ENCODE data around the gene MANSC1. TPM values are rescaled to one million over a fixed set of nuclear protein-coding genes. Genes with fewer than 3 reads are reported as not detected.
A peak's percentile ranks its signal among the peaks of the same experiment; 100 is the strongest.

The MANSC1 gene
- polyA plus RNA-seq, 3 donors from 2014 or later, result 0.09 to 0.77 TPM; not detected in 1

DNA sequence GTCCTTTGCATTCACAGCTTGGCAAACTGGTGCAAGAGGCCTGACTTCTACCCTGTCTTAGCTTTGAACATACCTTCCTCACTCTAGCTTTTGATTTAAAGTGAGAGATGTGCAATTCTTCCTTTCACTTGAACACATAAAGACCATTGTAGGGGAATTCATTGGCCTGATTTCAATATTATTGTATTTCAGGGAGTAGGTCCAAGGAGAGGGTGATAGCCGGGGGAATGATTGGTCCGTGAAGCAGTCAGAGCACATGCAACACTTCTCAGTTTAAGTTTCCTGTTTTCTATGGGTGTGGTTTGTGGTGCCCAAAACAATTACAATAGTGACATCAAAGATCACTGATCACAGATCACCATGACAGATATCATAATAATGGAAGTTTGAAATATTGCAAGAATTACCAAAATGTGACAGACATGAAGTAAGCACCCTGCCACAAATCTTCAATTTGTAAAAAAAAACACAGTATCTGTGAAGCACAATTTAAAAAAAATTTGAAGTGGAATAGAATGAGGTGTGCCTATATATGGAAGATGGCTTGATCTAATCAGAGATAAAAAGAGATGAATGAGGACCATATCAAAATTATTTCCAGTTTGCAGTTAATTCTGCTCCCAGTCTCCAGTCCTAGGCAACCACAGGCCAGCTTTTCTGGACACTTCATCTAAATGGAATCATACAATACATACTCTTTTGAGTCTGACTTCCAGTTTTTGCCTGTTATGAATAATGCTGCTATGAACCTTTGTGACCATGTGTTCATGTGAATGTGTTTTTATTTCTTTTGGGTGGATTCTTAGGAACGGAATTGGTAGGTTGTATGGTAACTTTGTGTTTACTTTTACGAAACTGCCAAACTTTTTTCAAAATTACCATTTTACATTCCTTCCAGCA, 30.0 kb upstream of the MANSC1 start:
- Mint-ChIP-seq H3K4me1 (peaks cover 67 to 83% of the 10 kb centered on the region in 2 donors), H3K27me3 (ENCODE audit: low read depth in 3 of 3) (peaks cover 6 to 12% (median 10%) of the 10 kb centered on the region in 3 donors), H3K27ac (peak overlapping the region; percentile 92 to 99 (median 97)), H3K9me3 (no peaks in the 10 kb centered on the region), H3K36me3 (peaks cover 3 to 24% (median 21%) of the 10 kb centered on the region in 3 donors), H3K4me3 (peak overlapping the region; percentile 25 to 69 (median 48))
- DNase-seq, result peak; percentile 85 to 87 (median 87)

GRCh38 chr12:12378616-12379015, 28.6 kb upstream of the MANSC1 start:
- DNase-seq, result no peak
- H3K4me1 Mint-ChIP-seq, result peaks cover 54 to 68% of the 10 kb centered on the region in 2 donors
- peak overlapping the region; percentile 65 to 99 (median 96) for H3K27ac Mint-ChIP-seq
- peak overlapping the region in 2 of 5 donors; percentile 21 to 44 for H3K4me3 Mint-ChIP-seq
- H3K9me3 Mint-ChIP-seq, result no peaks in the 10 kb centered on the region
- peaks cover 6 to 10% (median 7%) of the 10 kb centered on the region in 3 donors for H3K27me3 Mint-ChIP-seq (ENCODE audit: low read depth in 3 of 3)
- peaks cover 3 to 20% (median 18%) of the 10 kb centered on the region in 3 donors for H3K36me3 Mint-ChIP-seq

- Mint-ChIP-seq H3K36me3 (peaks cover 7 to 18% (median 12%) of the 10 kb centered on the region in 3 donors), H3K4me3 (no peak overlapping the region), H3K9me3 (no peaks in the 10 kb centered on the region), H3K27ac (peak overlapping the region in 5 of 6 donors; percentile 65 to 99 (median 84)), H3K4me1 (peaks cover 42 to 51% of the 10 kb centered on the region in 2 donors), H3K27me3 (ENCODE audit: low read depth in 3 of 3) (peaks cover 6 to 10% (median 7%) of the 10 kb centered on the region in 3 donors)
- peak; percentile 70 to 76 (median 73) for DNase-seq
Observed at GRCh38 chr12:12376646-12377448, 26.8 kb upstream of the MANSC1 start.

GRCh38 chr12:12372946-12373722, 23.1 kb upstream of the MANSC1 start:
- Mint-ChIP-seq H3K4me3 (no peak overlapping the region), H3K9me3 (no peaks in the 10 kb centered on the region)
- no peak for DNase-seq

DNA sequence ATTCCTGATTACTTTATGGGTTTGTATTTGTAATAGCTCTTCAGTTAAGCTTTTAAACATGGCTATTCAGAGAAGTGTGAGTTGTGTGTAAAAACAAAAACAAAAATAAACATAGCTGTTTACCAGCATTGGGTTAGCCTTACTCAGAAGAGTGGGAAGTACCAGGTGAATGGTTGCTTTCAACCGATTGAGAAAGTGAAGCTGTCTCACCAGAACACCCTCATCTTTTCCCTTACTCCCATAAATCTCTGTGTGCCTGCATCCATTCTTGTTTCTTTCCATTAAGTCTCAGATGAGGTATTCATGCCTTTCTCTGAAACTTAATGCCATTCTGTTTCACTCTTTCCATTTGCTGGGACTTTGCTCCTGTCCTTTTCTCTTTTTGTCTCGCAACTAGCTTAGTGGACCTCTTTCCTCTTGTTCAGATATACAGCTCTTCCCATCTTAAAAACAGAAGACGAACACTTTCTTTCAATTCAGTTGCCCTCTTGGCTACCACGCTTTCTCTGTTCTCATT, 17.5 kb upstream of the MANSC1 start:
- no peak for DNase-seq
- no peaks in the 10 kb centered on the region for H3K9me3 Mint-ChIP-seq
- H3K27me3 Mint-ChIP-seq (ENCODE audit: low read depth in 3 of 3), result peaks cover 0 to 3% (median 0%) of the 10 kb centered on the region in 3 donors
- peaks cover 35 to 55% of the 10 kb centered on the region in 2 donors for H3K4me1 Mint-ChIP-seq
- peaks cover 4 to 18% (median 10%) of the 10 kb centered on the region in 3 donors for H3K36me3 Mint-ChIP-seq
- H3K27ac Mint-ChIP-seq, result peak overlapping the region; percentile 62 to 79 (median 68)
- peak overlapping the region in 2 of 5 donors; percentile 5 to 24 for H3K4me3 Mint-ChIP-seq

More at GRCh38 chr12:12372946-12373722, 23.1 kb upstream of the MANSC1 start:
- H3K4me1 Mint-ChIP-seq, result peaks cover 17 to 35% of the 10 kb centered on the region in 2 donors
- peaks cover 0 to 2% (median 0%) of the 10 kb centered on the region in 3 donors for H3K27me3 Mint-ChIP-seq (ENCODE audit: low read depth in 3 of 3)
- H3K36me3 Mint-ChIP-seq, result peaks cover 7 to 31% (median 14%) of the 10 kb centered on the region in 3 donors
- peak overlapping the region in 2 of 6 donors; percentile 50 to 71 for H3K27ac Mint-ChIP-seq

DNA sequence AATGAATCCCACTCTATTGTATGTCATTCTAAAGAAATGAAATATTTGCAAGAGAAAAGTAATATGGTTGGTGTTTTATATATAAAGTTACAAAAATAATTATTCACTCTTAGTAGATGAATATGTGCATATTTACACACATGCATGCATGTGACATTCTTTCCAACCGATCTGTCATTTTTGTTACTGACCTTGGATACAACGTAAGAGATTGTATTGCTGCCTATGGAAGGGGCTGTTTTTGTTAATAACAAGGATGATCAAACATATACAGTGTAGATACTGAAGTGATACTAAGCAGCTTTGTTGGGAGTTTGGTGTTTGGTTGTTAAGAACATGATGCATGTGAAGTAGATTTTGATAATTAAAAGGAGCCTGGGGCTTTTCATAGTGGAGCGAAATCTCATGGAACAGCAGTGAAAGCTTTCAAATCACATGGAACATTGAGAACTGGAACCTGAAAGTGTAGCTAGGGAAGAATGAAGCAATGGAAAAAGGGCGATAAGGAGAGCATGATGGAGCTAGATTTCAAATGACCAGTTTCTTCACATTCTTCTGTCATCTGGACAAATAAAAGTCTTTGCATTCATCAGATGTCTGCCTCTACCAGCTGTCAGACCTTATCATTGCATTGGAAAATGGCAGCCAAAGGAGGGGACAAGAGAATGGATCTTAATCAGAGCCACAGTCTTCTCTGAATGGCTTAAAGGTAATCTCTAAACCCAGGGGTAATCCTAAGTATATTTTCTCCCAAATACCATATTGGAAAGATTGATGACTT, 16.8 kb upstream of the MANSC1 start:
- H3K4me1 Mint-ChIP-seq, result peaks cover 35 to 58% of the 10 kb centered on the region in 2 donors

GRCh38 chr12:12365931-12366431, 15.9 kb upstream of the MANSC1 start:
- Mint-ChIP-seq H3K4me1 (peaks cover 38 to 67% of the 10 kb centered on the region in 2 donors), H3K27ac (peak overlapping the region; percentile 64 to 87 (median 80)), H3K9me3 (no peaks in the 10 kb centered on the region), H3K36me3 (peaks cover 4 to 17% (median 10%) of the 10 kb centered on the region in 3 donors), H3K4me3 (peak overlapping the region in 1 of 5 donors; percentile 33), H3K27me3 (ENCODE audit: low read depth in 3 of 3) (peaks cover 0 to 3% (median 0%) of the 10 kb centered on the region in 3 donors)
- DNase-seq, result peak in 1 of 3 donors; percentile 17

More for the DNA sequence above, 16.8 kb upstream of the MANSC1 start:
- DNase-seq, result no peak
- peaks cover 0 to 3% (median 0%) of the 10 kb centered on the region in 3 donors for H3K27me3 Mint-ChIP-seq (ENCODE audit: low read depth in 3 of 3)
- no peak overlapping the region for H3K4me3 Mint-ChIP-seq
- H3K36me3 Mint-ChIP-seq, result peaks cover 4 to 17% (median 10%) of the 10 kb centered on the region in 3 donors
- no peaks in the 10 kb centered on the region for H3K9me3 Mint-ChIP-seq
- peak overlapping the region; percentile 18 to 75 (median 64) for H3K27ac Mint-ChIP-seq

DNA sequence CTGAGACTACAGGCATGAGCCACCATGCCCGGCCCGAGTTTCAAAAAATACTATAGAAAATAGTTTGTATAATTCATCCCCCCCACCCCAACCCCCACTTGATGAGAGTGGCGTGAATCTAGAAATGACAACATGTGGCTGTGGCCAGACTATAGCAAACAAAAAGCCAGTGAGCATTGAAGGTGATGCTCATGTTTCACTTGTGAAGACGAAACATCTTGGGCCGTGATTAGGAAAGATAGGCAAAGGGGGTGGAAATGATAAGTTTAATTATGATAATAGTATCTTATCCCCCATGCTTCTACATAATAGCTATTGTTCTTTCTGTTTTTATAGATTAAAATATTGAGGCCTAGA, 15.4 kb upstream of the MANSC1 start:
- peaks cover 38 to 67% of the 10 kb centered on the region in 2 donors for H3K4me1 Mint-ChIP-seq
- peaks cover 4 to 15% (median 10%) of the 10 kb centered on the region in 3 donors for H3K36me3 Mint-ChIP-seq
- H3K27ac Mint-ChIP-seq, result peak overlapping the region in 5 of 6 donors; percentile 64 to 87 (median 82)
- peaks cover 0 to 3% (median 0%) of the 10 kb centered on the region in 3 donors for H3K27me3 Mint-ChIP-seq (ENCODE audit: low read depth in 3 of 3)
- no peaks in the 10 kb centered on the region for H3K9me3 Mint-ChIP-seq
- DNase-seq, result no peak
- peak overlapping the region in 1 of 5 donors; percentile 33 for H3K4me3 Mint-ChIP-seq

DNA sequence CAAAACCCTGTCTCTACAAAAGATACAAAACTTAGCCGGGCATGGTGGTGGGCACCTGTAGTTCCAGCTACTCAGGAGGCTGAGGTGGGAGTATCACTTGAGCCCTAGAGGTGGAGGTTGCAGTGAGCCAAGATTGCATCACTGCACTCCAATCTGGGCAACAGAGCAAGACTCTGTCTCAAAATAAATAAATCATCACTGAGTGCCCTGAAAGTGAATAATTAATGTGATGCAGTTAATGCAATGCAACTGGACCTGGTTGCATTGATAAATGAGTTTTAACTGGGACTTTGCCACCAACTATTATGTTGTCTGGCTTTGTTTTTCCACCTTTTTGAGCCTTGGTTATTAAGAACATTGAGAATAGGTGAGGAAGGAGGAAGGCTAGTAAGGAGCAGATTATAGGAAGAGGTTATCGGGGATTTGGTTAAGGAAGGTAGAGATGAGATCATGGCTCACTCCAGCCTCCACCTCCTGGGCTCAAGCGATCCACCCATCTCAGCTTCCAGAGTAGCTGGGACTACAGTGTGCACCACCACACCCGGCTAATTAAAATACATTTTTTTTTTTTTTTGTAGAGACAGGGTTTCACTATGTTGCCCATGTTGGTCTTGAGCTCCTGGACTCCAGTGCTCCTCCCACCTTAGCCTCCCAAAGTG, 14.9 kb upstream of the MANSC1 start:
- Mint-ChIP-seq H3K36me3 (peaks cover 4 to 15% (median 10%) of the 10 kb centered on the region in 3 donors), H3K9me3 (no peaks in the 10 kb centered on the region), H3K27ac (peak overlapping the region in 5 of 6 donors; percentile 42 to 87 (median 82)), H3K27me3 (ENCODE audit: low read depth in 3 of 3) (peaks cover 0 to 3% (median 0%) of the 10 kb centered on the region in 3 donors), H3K4me1 (peaks cover 38 to 61% of the 10 kb centered on the region in 2 donors), H3K4me3 (peak overlapping the region in 2 of 5 donors; percentile 24 to 33)
- no peak for DNase-seq

GRCh38 chr12:12358528-12358927, 8.5 kb upstream of the MANSC1 start:
- peak overlapping the region; percentile 89 to 99 (median 92) for H3K4me3 Mint-ChIP-seq
- H3K27ac Mint-ChIP-seq, result peak overlapping the region; percentile 95 to 100 (median 98)
- peaks cover 0 to 9% (median 0%) of the 10 kb centered on the region in 3 donors for H3K36me3 Mint-ChIP-seq
- H3K9me3 Mint-ChIP-seq, result no peaks in the 10 kb centered on the region
- H3K4me1 Mint-ChIP-seq, result peaks cover 36 to 46% of the 10 kb centered on the region in 2 donors
- DNase-seq, result no peak
- H3K27me3 Mint-ChIP-seq (ENCODE audit: low read depth in 3 of 3), result peaks cover 6 to 10% (median 7%) of the 10 kb centered on the region in 3 donors

DNA sequence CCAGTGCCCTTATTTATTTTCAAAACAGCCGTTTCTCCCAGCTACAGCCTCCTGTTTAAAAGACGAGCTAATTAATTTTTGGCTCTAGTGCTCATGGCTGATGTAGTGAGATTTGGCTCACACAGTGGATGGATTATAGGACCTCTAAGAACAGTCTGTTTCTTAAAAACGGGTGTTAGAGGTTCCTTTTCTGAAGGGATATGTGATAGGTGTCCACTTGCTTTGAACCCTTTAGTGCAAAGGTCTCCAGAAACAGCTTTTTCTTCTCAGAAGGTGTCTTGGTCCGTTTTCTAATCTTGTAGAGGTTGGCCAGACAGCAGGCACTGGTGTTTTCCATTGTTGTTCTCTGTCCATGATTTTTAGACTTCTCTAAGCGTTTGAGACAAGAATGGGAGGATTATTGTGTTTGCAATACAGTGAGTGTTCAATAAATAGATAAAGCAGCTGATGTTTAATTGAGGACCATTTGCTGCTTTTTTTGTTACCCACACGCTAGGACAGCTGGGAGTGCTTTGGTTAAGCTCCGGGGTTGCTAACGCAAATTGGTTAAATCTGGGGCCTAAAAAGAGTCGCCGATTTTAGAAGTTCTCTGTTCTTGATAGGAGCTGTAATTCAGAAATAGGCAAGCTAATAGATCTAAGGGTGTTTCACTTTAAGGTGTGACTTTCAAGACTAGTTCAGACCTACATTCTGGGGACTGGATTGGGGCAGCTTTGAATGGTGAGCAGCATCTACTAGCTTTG, 7.8 kb upstream of the MANSC1 start:
- Mint-ChIP-seq H3K27ac (peak overlapping the region; percentile 95 to 100 (median 98)), H3K9me3 (no peaks in the 10 kb centered on the region), H3K36me3 (peaks cover 0 to 9% (median 0%) of the 10 kb centered on the region in 3 donors), H3K27me3 (ENCODE audit: low read depth in 3 of 3) (peaks cover 6 to 11% (median 7%) of the 10 kb centered on the region in 3 donors), H3K4me1 (peaks cover 36 to 46% of the 10 kb centered on the region in 2 donors), H3K4me3 (peak overlapping the region; percentile 89 to 99 (median 92))
- peak in 1 of 3 donors; percentile 17 for DNase-seq
